HG03378 (cell line): ENCODE results near the gene C2CD4B.

Experiments
- ATAC-seq: cut with Tn5 transposase; IDR thresholded peaks from one replicate; pipeline ENCODE4 v1.9.1; 2021; ENCODE audit warnings: mild to moderate bottlenecking, moderate library complexity; ENCODE audit not compliant: unreplicated experiment

Gene C2CD4B

DNA sequence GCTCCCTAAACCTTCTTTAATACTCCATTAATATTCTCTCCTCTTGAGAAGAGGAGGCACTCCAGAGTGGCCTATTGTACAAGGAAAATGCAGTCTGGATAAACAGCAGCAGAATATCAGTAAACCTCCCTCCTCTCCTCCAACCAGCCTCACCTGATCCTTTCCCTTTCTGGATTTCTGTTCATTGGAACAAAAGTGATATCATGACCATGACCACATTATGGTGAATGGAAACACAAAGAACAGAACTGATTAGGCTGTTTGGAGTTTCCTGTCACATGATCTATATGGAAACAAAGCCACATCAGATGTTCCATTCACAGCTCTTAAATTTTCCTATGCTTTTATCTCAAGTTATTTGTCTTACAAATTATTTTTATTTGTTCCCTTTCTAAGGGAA lies 14.6 kb downstream of the C2CD4B start:
- ATAC-seq = no peak

DNA sequence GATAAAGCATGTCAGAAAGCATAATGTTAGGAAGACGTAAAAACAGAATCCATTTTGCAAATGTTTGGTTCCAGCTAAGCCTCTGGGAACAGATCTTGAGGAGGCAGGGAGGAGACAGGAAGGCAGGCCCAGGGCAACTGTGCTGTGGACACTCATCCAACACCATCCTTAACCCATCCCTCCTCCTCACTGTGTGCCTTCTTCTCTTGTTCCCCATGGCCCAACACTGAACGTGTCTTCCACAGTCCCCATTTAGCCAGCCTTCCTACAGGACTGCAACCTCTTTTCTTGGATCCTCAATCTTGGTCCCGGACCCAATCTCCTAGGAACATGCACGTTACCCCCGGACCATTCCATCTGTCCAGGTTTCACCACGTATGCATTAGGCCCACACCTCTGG lies 15.4 kb downstream of the C2CD4B start:
- ATAC-seq = no peak

DNA sequence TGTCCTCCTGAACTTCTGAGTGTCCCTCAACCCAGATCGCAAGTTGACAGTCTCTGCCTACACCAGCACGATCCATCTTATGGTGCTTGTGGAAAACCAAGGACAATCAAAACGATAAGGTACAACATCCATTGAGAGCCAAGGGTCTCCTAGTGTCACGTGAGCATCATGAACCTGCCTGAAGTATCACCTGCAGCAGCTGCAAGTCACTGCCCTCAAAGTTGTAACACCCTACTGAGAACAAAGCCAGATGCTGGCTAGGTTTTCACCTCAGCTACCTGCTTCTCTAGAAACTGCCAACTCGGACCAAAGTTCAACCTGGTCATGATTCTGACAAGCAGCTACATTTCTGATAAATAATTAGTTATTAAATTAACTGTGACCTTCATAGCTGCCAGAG lies 17.5 kb downstream of the C2CD4B start:
- ATAC-seq = no peak

DNA sequence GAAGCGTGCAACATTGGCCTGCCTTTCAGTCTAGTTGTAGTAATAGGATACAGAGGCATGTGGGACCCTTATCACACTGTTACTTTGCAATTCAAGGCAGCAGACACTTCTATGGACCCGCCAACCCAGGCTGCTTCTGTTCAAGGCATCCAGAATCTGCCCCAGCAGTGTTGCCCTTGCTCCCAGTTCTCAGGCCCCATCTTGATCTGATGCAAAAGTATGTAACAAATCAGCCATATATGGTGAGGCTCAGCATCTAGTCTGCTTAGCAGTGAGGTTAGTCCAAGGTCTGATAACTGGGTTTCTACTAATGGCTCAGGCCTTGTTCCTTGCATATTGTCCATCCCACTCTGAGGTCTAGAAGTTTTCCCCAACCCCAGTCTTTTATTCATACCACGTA lies 17.9 kb downstream of the C2CD4B start:
- no peak for ATAC-seq

DNA sequence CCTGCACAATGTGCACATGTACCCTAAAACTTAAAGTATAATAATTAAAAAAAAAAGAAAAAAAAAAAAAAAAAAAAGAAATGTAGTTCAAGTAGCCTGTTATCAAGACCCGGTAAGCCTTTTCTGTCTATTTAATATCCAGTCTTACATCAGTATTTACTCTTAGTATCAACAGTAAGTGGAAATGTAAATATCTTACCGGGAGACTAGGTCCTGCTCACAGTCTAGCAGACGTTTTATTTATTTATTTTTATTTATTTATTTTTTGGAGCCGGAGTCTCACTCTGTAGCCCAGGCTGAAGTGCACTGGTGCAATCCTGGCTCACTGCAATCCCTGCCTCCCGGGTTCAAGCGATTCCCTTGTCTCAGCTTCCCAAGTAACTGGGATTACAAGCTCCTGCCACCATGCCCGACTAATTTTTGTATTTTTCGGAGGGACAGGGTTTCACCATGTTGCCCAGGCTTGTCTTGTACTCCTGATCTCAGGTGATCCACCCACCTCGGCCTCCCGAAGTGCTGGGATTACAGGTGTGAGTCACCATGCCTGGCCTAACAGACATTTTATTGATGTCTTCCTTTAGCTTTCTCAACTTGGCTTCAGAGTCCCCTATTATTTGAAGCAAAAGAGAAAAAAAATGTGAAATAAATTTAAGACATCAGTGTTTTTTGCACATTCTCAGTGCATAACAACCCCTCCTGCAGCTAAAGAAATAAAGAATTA lies 19.9 kb downstream of the C2CD4B start:
- ATAC-seq = no peak

DNA sequence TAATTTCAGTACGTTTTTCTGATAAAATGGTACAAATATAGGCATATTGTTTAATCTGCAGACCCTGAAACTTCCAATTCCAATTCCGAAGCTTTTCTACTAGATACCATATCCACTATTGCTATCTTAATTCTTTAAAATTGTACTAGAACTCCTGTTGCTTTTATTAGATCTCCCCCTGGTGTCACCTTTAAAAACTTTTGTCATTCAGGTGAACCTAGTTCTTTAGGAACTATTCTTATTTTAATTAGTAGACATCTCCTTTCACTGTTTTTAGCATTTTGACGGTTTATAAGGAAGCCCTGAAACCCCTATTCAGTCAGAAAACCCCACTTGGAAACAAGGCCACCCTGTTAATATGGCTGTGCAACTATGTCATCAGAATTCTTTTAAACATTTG lies 22.3 kb downstream of the C2CD4B start:
- ATAC-seq = no peak

DNA sequence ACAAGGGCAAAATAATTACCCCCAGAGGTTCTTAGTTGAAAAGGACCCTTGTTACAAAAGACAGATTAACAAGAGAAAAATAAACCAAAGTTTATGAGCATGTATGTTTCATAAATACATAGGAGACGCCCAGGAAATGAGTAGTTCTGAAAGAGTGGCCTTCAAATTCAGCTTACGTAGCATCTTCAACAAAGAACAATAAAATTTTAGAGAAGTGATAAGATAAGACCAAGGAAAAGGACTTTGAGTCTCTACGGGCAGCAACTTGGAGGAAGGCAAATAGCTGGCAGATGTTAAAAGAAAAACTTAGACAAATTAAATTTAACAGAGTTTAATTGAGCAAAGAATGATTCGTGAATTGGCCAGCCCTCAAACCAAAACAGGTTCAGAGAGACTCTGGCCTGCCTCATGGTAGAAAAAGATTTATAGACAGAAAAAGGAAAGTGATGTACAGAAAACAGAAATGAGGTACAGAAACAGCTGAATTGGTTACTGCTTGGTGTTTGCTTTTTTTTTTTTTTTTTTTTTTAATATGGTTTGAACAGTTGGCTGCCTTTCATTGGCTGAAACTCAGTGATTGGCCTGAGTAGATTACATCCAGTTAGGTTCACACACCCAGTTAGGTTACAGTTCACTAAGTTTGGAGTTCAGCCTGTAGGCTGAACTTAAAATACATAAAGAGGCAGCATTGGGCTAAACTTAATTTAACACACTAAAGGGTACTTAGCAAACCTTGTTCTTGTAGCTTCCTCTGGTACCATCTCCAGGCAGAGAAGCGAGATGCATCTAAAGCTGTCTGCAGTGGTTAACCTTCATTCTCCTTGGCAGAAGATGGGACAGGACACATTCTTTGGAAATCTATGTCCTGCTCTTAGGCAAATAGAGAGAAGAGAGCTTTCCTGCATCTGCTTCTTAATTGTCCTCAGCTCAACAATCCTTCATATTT lies 23.2 kb downstream of the C2CD4B start:
- ATAC-seq = no peak

DNA sequence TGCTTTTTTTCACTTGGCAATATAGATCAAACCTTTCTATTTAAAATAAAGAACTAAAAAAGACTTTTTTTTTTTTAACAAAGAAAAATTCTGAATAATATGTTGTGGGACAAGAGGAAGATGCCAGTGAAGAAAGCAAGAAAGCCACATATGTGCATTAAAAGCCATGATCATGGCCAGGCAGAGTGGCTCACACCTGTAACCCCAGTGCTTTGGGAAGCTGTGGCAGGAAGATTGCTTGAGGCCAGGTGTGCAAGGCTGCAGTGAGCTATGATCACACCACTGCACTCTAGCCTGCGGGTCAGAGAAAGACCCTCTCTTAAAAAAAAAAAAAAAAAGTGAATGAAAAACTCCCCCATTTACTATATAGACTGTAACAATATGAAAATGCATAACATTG lies 23.9 kb downstream of the C2CD4B start:
- no peak for ATAC-seq

DNA sequence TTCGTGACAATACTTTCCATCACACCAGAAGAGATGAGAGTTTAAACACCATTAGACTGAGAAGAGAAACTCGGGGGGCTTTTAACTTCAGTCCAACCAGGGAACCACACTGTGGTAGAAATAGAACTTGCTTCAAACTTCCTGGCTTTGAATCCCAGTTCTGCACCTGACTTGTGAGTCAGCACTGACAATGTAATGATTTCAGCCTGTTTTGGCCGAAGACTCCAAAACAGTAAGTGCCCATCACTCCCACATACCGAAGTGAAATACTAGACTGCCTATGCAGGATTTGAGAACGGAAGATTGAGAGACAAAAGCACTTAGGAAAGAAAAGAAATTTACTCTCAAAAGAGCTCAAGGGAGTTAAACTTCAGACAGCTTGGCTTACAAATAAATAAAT lies 27.0 kb downstream of the C2CD4B start:
- ATAC-seq = no peak

DNA sequence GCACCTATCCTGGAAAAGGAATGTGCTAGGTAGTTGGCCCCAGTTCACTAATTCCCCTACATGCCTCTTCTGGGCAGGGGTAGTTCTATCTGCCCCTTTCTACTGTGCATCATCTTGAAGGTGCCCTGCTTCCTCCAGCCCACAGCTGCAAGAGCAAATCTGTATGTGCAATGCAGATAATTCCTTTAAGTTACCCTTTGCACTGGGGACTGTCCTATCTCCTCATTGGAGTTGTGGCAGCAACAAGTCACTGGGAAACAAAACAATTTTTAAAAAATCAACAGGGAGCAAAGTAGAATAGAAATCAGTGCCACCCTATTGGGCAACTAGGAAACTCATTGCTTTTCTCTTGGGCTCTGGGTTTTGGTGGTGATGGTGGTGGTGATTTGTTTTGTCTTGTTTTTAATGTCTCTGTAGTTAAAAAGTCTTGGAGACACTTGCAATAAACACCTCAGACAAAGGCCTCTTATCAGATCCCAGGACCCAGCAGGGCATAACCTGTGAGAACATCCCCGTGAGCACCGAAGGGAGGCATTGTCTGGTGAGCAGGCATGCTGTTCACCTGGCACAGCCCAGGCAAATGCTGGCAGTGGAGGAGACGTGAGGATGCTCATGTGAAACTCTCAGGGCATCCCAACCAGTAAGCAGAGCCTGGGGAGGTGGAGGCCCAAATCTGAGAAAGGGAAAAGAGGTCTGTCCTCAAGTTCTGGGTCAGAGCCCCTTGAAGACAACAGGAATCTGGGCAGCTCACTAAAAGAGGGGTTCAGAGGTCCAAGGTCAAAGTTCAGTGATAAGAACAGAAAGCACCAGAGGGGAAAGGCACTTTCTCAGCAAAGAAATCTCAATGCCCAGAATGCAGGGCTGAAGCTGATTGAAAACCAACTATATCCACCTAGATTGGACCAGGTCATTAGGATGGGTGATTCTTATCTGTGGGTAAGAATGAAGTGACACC lies 27.9 kb downstream of the C2CD4B start:
- no peak for ATAC-seq

DNA sequence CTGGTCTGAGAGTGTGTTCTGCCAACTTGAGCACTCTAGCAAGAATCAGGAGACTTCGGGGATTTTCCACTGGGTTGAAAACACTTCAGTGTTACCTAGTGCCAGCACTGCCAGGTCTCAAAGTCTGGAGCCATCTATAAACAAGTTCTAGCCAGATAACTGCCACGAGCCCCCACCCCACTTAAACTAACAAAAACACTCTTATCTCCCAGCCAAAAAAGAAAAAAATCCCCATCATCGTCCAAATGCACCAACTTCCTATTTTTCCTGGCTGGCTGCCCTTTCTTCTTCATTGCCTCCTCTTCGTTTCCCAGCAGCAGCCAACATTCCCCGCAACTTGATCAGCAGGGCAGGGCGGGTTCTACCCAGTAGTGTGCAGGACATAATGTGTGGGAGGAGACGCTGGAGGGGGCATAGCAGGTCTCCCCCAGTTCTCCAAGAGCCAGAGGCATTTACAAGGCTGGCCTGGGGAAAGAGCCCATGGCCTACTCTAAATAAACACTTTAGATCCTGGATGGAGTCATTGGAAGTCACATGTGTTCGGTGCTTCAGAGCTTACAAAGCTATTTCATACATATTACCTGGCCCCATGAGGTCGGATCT lies 29.5 kb downstream of the C2CD4B start:
- ATAC-seq = no peak

DNA sequence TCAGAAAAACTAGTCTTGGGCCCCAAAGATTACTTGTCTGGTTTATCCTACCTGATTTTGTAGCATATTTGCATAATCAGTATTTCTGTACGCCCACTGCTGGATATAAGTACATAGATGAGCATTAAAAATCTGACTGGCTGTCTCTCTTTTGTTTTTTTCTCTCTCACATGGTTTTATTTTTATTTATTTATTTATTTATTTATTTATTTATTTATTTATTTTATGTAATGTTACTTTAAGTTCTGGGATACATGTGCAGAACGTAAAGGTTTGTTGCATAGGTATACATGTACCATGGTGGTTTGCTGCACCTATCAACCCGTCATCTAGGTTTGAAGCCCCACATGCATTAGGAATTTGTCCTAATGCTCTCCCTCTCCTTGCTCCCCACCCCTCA lies 31.9 kb downstream of the C2CD4B start:
- ATAC-seq = no peak

DNA sequence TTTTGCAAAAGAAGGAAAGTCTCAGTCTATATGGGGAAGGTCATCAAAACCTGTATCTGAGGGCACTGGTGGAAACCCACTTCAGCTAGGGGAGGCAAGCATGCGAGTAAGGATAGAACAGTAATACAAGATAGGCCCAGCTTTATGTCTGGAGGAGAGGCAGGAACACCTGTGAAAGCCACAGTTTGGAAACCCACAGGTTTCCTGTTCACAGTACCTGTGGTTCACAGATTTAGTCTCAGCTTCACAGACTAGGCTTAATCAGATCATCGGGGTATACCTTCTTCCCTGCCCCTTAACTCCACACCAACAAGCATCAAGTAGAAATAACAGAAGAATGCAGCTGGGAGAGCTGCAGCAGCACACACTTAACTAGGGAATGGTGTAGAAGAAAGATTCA lies 36.2 kb downstream of the C2CD4B start:
- ATAC-seq = no peak

DNA sequence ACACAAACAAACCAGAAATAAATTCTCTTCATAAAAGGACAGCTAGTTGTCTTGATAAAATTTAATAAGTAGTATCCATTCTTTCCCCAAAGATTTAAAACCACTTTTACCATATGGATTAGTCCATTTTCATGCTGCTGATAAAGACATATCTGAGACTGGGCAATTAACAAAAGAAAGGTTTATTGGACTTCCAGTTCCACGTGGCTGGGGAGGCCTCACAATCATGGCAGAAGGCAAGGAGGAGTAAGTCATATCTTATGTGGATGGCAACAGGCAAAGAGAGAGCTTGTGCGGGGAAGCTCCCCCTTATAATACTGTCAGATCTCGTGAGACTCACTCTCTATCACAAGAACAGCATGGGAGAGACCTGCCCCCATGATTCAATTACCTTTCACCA lies 38.7 kb downstream of the C2CD4B start:
- no peak for ATAC-seq

DNA sequence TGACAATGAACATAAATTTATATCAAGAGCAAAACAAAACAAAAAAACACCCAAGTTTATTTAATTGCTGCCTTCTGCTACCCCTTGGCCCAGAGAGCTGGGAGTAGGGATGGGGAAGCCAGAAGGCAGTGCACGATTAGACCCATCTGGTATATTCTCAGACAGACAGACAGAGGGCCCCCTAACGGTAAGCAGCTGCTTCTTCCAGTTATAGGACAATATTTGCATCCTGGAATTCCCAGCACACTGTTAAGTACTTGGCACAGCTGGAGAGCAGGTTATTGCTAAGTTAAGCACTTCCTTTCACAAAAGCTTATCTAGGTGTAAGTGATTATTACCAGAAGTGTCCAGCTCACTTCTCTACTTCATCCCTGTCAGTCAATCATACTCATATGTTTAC lies 39.3 kb downstream of the C2CD4B start:
- no peak for ATAC-seq

DNA sequence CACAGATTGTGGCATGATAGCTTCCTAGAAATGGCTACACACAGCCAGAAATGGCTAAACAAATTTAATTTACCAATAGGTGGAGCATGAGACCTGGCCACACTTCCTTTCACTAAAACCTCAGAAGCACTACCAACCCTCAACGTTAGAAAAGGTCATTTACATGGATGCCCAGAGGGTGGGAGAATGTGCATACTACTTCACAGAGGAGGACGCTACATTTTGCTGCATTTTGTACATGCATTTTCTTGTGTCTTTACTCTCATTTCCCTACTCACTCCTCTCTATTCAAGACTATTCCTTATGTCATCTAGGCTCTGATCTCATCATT lies 40.1 kb downstream of the C2CD4B start:
- no peak for ATAC-seq

DNA sequence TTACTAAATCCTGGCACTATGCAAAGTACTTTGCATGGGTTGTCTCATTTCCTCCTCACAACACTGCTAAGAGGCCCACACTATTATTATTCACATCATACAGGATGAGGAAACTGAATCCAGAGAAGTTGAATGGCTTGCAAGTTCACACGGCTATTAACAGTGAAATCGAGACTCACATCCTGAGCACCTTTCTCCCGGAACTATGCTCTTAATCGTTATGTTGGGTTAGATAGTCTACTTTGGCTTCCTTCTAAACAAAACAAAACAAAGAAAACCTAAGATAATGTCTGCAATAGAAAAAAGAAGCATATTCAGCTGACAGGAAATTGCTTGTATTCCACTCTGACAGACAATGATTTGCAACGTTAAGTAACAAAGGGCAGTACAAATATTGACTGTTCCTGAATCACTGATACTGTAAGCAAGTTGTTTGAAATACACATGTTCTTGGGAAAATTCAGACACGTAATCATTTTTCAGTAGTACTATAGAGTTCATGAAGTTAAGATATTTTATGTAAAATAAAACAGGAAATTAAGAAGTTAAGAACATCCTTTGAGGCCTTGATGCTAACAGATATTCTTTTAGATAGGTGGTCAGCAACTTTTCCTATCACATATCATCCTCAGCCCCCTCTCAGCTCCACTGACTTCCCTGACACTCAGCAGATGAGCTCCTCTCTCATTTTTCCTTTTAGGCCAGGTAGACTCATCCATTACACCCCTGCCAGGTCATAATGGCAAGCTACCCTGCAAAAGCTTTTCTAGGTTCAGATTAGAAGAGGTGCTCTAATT lies 40.7 kb downstream of the C2CD4B start:
- ATAC-seq = no peak

DNA sequence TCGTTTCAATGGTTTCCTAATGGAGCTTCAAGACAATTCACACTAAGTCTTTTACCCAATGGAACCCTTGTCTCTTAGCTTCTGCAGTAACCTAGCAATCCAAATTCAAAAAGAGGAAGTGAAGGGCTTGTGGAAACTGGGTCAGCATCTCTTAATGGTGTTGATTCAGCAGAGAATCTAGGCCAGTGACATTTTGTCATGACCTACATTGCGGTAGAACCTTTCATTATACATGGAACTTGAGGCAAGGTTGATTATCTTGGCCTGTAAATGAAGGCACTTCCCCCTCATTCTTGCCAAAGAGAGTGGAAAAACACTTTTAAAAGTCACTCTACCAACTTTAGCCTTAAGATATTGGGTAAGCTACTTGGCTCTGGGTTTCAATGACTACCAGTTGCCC lies 42.8 kb downstream of the C2CD4B start:
- no peak for ATAC-seq

DNA sequence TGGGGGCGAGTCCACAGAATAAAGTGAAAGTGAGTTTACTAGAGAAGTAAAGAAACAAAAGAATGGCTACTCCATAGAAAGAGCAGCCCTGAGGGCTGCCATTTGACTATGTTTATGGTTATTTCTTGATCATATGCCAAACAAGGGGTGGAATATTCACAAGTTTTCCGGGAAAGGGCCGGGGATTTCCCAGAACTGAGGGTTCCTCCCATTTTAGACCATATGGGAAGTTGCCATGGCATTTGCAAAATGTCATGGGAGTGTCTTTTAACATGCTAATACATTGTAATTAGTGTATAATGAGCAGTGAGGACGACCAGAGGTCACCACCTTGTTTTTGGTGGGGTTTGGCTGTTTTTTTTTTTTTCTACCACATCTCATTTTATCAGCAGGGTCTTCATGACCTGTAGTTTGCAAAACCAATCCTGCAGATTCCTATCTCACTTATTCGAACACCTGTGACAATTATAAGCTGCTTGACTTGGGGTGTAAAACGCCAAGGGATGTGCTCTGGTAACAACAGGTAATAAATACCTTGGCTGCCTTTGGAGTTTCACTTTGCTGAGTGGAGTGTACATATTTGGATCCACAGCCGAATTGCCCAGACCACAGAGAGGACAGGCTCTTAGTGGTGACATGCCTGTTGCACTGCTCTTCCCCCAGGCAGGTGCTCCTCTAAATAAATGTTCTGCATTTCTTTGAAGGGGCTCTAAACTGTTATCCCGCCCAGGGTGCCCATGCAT lies 43.6 kb downstream of the C2CD4B start:
- ATAC-seq = no peak
